SK-N-MC (cell line): Measurements from ENCODE around the gene PHACTR2.

ENCODE experiments used
- EZH2 ChIP-seq: fragments of 200-600 bp; sonication (generic); IDR thresholded peaks from one replicate; pipeline ENCODE4 v1.6.1; 2017; ENCODE audit warnings: antibody characterized with exemption
- FOXP2 ChIP-seq: optimal IDR thresholded peaks from 2 replicates; pipeline ENCODE3; 2011; ENCODE audit warnings: mild to moderate bottlenecking, moderate library complexity; ENCODE audit not compliant: insufficient read depth; ENCODE audit errors: extremely low read length, control extremely low read depth
- POLR2AphosphoS5 ChIP-seq: IDR thresholded peaks from 2 replicates; pipeline ENCODE4 v1.6.1; 2012; ENCODE audit warnings: mild to moderate bottlenecking, low read depth, low read length, borderline replicate concordance

DNA sequence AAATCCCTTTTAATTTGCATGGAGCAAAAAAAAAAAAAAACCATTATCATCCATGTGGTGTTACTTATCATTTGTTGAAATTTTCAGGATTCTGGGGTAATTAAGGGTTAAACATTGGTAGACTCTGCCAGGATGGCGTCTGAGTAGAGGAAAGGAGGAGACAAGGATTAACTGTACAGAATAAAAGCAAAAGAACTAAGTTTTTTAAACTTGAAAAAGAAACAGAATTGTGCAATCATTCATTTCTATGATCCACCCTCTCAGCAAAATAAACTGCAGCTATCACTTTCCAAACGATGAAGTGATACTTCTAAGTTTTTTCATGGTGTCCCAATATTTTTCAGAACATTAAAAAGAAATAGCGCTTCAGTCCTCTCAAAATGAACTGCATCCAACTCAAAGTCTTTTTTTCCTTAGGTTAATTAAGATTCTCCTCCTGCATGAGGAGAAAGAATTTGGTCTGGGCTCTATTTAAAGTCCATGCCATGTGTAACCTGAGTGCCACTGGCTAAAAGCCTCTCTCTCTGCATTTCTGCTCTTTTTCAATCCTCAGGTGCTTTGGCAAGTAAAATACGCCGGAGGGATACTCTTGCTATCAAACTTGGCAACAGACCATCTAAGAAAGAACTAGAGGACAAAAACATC lies 95.9 kb downstream of the PHACTR2 start:
- TF ChIP-seq POLR2AphosphoS5 = no peak
- TF ChIP-seq EZH2 = no peak
- no peak for TF ChIP-seq FOXP2
